GM23338 (cell line): ENCODE results near the gene EFHC2. TPM values are rescaled to one million over a fixed set of nuclear protein-coding genes. Genes with fewer than 3 reads are reported as not detected.

Source experiments
- ATAC-seq: fragments of 200-7000 bp; cut with Tn5 transposase; 3 replicates; pipeline ENCODE4 v1.9.1; 2020
- DNase-seq: peaks from one replicate; pipeline ENCODE4 v3.0.0-alpha.2; 2015; ENCODE audit warnings: low spot score
- H2AFZ ChIP-seq: fragments of 200-600 bp; sonication (generic); 2 replicates; pipeline ENCODE4 v1.8.0; 2016; ENCODE audit warnings: antibody characterized with exemption, mild to moderate bottlenecking, moderate library complexity
- H3F3A ChIP-seq: fragments of 200-600 bp; sonication (generic); replicated peaks from 2 replicates; pipeline ENCODE4 v1.8.0; 2017; ENCODE audit warnings: antibody characterized with exemption, mixed run types, low read depth
- H3K27ac ChIP-seq: fragments of 200-600 bp; sonication (generic); 2 replicates; pipeline ENCODE4 v1.6.1; 2016; ENCODE audit warnings: low read depth
- H3K27me3 ChIP-seq: fragments of 200-600 bp; sonication (generic); 2 replicates; pipeline ENCODE4 v1.8.0; 2016; ENCODE audit warnings: mild to moderate bottlenecking, mixed run types, moderate library complexity; ENCODE audit not compliant: insufficient read depth
- H3K36me3 ChIP-seq: fragments of 200-600 bp; sonication (generic); 2 replicates; pipeline ENCODE4 v1.8.0; 2016; ENCODE audit warnings: mild to moderate bottlenecking; ENCODE audit not compliant: insufficient read depth
- H3K4me1 ChIP-seq: fragments of 200-600 bp; sonication (generic); 2 replicates; pipeline ENCODE4 v1.8.0; 2016; ENCODE audit warnings: mild to moderate bottlenecking, moderate library complexity; ENCODE audit not compliant: insufficient read depth
- H3K4me2 ChIP-seq: fragments of 200-600 bp; sonication (generic); 2 replicates; pipeline ENCODE4 v1.7.1; 2017; ENCODE audit warnings: mixed run types
- H3K4me3 ChIP-seq: fragments of 200-600 bp; sonication (generic); 2 replicates; pipeline ENCODE4 v1.6.1; 2016; ENCODE audit warnings: mixed run types
- H3K79me2 ChIP-seq: fragments of 200-600 bp; sonication (generic); replicated peaks from 2 replicates; pipeline ENCODE4 v1.8.0; 2017; ENCODE audit warnings: mild to moderate bottlenecking; ENCODE audit not compliant: insufficient read depth
- H3K9me2 ChIP-seq: fragments of 200-600 bp; sonication (generic); 2 replicates; pipeline ENCODE4 v1.8.0; 2017; ENCODE audit not compliant: insufficient read depth
- H4K20me1 ChIP-seq: fragments of 200-600 bp; sonication (generic); replicated peaks from 2 replicates; pipeline ENCODE4 v1.8.0; 2017; ENCODE audit warnings: mild to moderate bottlenecking; ENCODE audit not compliant: insufficient read depth
- H3K27ac Mint-ChIP-seq: 2 replicates; pipeline ENCODE4 v1.8.0; 2020; ENCODE audit warnings: inconsistent platforms, mild to moderate bottlenecking, moderate library complexity, mixed read lengths
- H3K27me3 Mint-ChIP-seq: 3 replicates; pipeline ENCODE4 v1.8.0; 2022; ENCODE audit warnings: low read depth, mild to moderate bottlenecking, moderate library complexity, mixed read lengths, inconsistent platforms; ENCODE audit not compliant: insufficient read depth, poor library complexity
- H3K36me3 Mint-ChIP-seq: 3 replicates; pipeline ENCODE4 v1.8.0; 2021; ENCODE audit warnings: low read depth, mild to moderate bottlenecking, inconsistent platforms, moderate library complexity, mixed read lengths
- H3K4me1 Mint-ChIP-seq: 3 replicates; pipeline ENCODE4 v1.8.0; 2020; ENCODE audit warnings: mild to moderate bottlenecking, inconsistent platforms, mixed read lengths
- H3K4me3 Mint-ChIP-seq: 3 replicates; pipeline ENCODE4 v1.8.0; 2021; ENCODE audit warnings: moderate library complexity, mild to moderate bottlenecking, inconsistent platforms, mixed read lengths
- H3K9me3 Mint-ChIP-seq: 3 replicates; pipeline ENCODE4 v1.8.0; 2020; ENCODE audit warnings: moderate library complexity, mild to moderate bottlenecking, inconsistent platforms, mixed read lengths
- CTCF ChIP-seq, 2 experiments: fragments of 200-600 bp in 1 of 2; sonication (generic) in 1 of 2; conservative IDR thresholded peaks; 2 replicates each; pipeline versions ENCODE4 v1.5.1 to v1.6.1; 2016 to 2017; ENCODE audit warnings: antibody characterized with exemption in 2 of 2, low read depth in 2 of 2, mild to moderate bottlenecking in 2 of 2, moderate library complexity in 1 of 2
- ETS1 ChIP-seq: IDR thresholded peaks from 2 replicates; pipeline ENCODE4 v1.6.1; 2016; ENCODE audit warnings: antibody characterized with exemption
- EZH2 ChIP-seq: fragments of 200-600 bp; sonication (generic); IDR thresholded peaks from one replicate; pipeline ENCODE4 v1.8.0; 2017; ENCODE audit warnings: antibody characterized with exemption, mild to moderate bottlenecking, low read depth; ENCODE audit not compliant: unreplicated experiment
- EZH2phosphoT487 ChIP-seq: fragments of 200-600 bp; sonication (generic); IDR thresholded peaks from one replicate; pipeline ENCODE4 v1.8.1; 2018; ENCODE audit warnings: antibody characterized with exemption; ENCODE audit not compliant: unreplicated experiment
- REST ChIP-seq: IDR thresholded peaks from one replicate; pipeline ENCODE4 v1.6.1; 2018; ENCODE audit warnings: antibody characterized with exemption; ENCODE audit not compliant: unreplicated experiment
- STAT1 ChIP-seq: IDR thresholded peaks from one replicate; pipeline ENCODE4 v1.6.1; 2016; ENCODE audit warnings: antibody characterized with exemption; ENCODE audit not compliant: unreplicated experiment
- ZNF114 ChIP-seq: fragments of 250-450 bp; sonication (Bioruptor Pico); IDR thresholded peaks from 2 replicates; pipeline ENCODE4 v1.5.0; 2020; ENCODE audit warnings: mild to moderate bottlenecking, moderate library complexity
- polyA plus RNA-seq: library from polyadenylated mRNA; unstranded; fragments of >200 nt; fragmentation: Nextera tagmentation; extraction: Ambion mirVana; gene quantifications from 2 replicates; pipeline ENCODE4 v1.2.1, GENCODE V29; 2016
- total RNA-seq: library from RNA; depleted of rRNA; stranded (reverse); fragments of >200 nt; shearing (Covaris generic); gene quantifications from 2 replicates; pipeline ENCODE4 v1.2.3, GENCODE V29; 2014

Gene EFHC2
- total and polyA plus RNA-seq, 2 experiments from 2014 or later, result 3.1 to 3.2 TPM

- peaks cover 20% of the 10 kb centered on the region; the same call in 2 of the 3 replicates for H3K4me1 Mint-ChIP-seq
- DNase-seq (no peak), ATAC-seq (no peak)
- no peaks in the 10 kb centered on the region for H4K20me1 ChIP-seq
- H3K4me2 ChIP-seq, result peak overlapping the region; percentile 56
- no peaks in the 10 kb centered on the region for H3K9me3 Mint-ChIP-seq
- H3K27me3 Mint-ChIP-seq, result peaks cover 2% of the 10 kb centered on the region
- H3K79me2 ChIP-seq, result no peaks in the 10 kb centered on the region
- no peak overlapping the region for H3K27ac ChIP-seq
- H3K36me3 ChIP-seq, result no peaks in the 10 kb centered on the region
- H3K36me3 Mint-ChIP-seq, result no peaks in the 10 kb centered on the region
- no peak overlapping the region for H3K4me3 ChIP-seq
- H3K27me3 ChIP-seq, result no peaks in the 10 kb centered on the region
- no peaks in the 10 kb centered on the region for H3F3A ChIP-seq
- H3K27ac Mint-ChIP-seq, result no peak overlapping the region
- H3K4me1 ChIP-seq, result peaks cover 9% of the 10 kb centered on the region
- H3K9me2 ChIP-seq, result no peaks in the 10 kb centered on the region
- H3K4me3 Mint-ChIP-seq, result no peak overlapping the region
- no peak for TF ChIP-seq ZNF114 (CRISPR knock-in tag)
- TF ChIP-seq CTCF (conservative IDR thresholded peaks at IDR 0.05; ENCODE audit: low read depth in 2 of 2), result no peak
- H2AFZ ChIP-seq, result no peak overlapping the region
These were observed 75.6 kb downstream of the EFHC2 start for GRCh38 chrX:44267861-44268260.

- H3K4me3 Mint-ChIP-seq, result no peak overlapping the region
- H3K9me2 ChIP-seq, result no peaks in the 10 kb centered on the region
- peaks cover 9% of the 10 kb centered on the region for H3K4me1 ChIP-seq
- H3K27me3 ChIP-seq, result no peaks in the 10 kb centered on the region
- H3K27ac ChIP-seq, result no peak overlapping the region
- H3K4me2 ChIP-seq, result peak overlapping the region; percentile 56
- ATAC-seq, result no peak
- H3F3A ChIP-seq, result no peaks in the 10 kb centered on the region
- no peaks in the 10 kb centered on the region for H3K36me3 ChIP-seq
- no peaks in the 10 kb centered on the region for H3K79me2 ChIP-seq
- no peak overlapping the region for H3K27ac Mint-ChIP-seq
- no peaks in the 10 kb centered on the region for H3K9me3 Mint-ChIP-seq
- peaks cover 20% of the 10 kb centered on the region; the same call in 2 of the 3 replicates for H3K4me1 Mint-ChIP-seq
- H2AFZ ChIP-seq, result no peak overlapping the region
- DNase-seq, result no peak
- no peaks in the 10 kb centered on the region for H3K36me3 Mint-ChIP-seq
- H3K27me3 Mint-ChIP-seq, result peaks cover 2% of the 10 kb centered on the region
- no peaks in the 10 kb centered on the region for H4K20me1 ChIP-seq
- TF ChIP-seq REST (no peak), CTCF (conservative IDR thresholded peaks at IDR 0.05; ENCODE audit: low read depth in 2 of 2) (no peak), EZH2 (no peak), EZH2phosphoT487 (no peak), ETS1 (no peak), STAT1 (no peak)
- H3K4me3 ChIP-seq, result no peak overlapping the region
These were observed 76.4 kb downstream of the EFHC2 start for GRCh38 chrX:44267116-44267515.
